ENCODE measurements around the gene RUNX2. TPM values are rescaled to one million over a fixed set of nuclear protein-coding genes. Genes with fewer than 3 reads are reported as not detected.

The RUNX2 gene
- total and polyA plus RNA-seq, 10 donors, result 0.86 to 9.4 (median 6.6) TPM

DNA sequence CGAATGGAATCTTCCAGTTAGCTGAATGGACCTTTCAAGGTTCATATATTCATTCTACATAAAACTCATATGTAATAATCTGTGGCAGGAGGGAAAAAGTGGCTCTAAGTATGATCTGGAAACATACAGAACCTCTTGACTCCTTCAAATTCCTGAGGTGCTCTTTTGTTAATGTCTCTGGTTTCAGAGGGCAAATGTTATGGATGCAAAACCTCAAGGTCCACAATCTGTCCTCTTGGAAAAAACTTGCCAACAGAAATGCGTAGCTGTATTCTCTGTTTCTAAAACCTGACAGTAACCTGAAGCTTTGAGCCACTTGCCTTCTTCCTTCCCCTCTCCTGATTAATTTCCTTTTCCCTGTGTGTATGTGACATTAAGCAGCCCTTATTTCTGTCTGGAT, 130.5 kb downstream of the RUNX2 start:
- no peak for TF ChIP-seq POLR2AphosphoS5 (IDR thresholded peaks at IDR 0.05)
- TF ChIP-seq POLR2A (IDR thresholded peaks at IDR 0.05), result no peak
- TF ChIP-seq, protein P1, sequence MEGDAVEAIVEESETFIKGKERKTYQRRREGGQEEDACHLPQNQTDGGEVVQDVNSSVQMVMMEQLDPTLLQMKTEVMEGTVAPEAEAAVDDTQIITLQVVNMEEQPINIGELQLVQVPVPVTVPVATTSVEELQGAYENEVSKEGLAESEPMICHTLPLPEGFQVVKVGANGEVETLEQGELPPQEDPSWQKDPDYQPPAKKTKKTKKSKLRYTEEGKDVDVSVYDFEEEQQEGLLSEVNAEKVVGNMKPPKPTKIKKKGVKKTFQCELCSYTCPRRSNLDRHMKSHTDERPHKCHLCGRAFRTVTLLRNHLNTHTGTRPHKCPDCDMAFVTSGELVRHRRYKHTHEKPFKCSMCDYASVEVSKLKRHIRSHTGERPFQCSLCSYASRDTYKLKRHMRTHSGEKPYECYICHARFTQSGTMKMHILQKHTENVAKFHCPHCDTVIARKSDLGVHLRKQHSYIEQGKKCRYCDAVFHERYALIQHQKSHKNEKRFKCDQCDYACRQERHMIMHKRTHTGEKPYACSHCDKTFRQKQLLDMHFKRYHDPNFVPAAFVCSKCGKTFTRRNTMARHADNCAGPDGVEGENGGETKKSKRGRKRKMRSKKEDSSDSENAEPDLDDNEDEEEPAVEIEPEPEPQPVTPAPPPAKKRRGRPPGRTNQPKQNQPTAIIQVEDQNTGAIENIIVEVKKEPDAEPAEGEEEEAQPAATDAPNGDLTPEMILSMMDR (IDR thresholded peaks at IDR 0.05 in 8 of 11, conservative IDR thresholded peaks at IDR 0.05 in 3 of 11), result no peak
- Histone ChIP-seq H3K4me1 (peaks cover 0 to 20% (median 4%) of the 10 kb centered on the region in 6 donors), H3K27ac (no peak overlapping the region), H3K9me3 (no peaks in the 10 kb centered on the region), H3K27me3 (replicated peaks in 1 of 7) (no peaks in the 10 kb centered on the region), H3K4me3 (no peak overlapping the region), H3K36me3 (no peaks in the 10 kb centered on the region)
- WGBS, 5 donors, result 82 to 89% (median 89%) methylated on average over 2 of the region's 2 CpGs
- intact Hi-C loops (cut with DNase I; ENCODE audit: low total_unique reads), result no loop called here
- DNase-seq, result no peak

DNA sequence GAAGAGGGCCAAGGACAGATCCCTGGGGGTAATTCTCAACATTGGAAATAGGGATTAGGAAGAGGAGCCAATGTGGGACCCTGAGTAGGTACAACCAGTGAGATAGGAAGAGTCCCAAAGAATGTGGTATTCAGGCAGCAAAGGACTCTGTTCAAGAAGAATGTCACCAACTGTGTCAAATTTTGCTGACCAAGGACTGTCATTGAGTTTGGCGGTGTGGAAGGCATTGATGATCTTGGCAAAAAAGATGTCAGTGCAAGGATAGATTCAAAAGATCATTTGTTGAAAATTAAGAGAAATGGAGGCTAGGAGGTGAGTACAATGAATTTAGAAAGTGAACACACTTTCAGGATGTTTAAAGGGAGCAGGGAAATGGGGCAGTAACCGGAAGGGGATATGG, 132.0 kb downstream of the RUNX2 start:
- 91 to 100% (median 96%) methylated on average over 2 of the region's 2 CpGs for WGBS, 5 donors

DNA sequence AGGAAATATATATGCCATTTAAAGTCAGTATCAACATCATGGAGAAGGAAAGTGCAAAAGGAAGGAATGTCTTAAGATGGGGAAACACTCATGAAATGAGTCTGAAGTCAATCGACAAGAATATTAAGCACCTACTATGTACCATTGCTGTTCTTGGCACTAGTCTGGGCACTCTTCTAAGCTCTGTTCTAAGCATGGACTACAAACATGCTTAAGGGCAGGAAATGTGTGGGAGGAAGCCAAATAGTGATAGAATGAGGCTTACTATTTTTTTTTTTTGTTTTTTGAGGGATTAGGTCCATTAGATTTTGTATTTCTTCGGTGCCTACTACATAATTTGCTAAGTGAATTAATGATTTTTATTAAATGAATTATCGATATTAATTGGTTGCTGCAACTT, 133.4 kb downstream of the RUNX2 start:
- H3K9me3 ChIP-seq, result no peaks in the 10 kb centered on the region
- no peak overlapping the region for H3K4me3 ChIP-seq
- H3K36me3 ChIP-seq, result no peaks in the 10 kb centered on the region
- intact Hi-C loops (cut with DNase I; ENCODE audit: low total_unique reads), result no loop called here
- H3K27ac ChIP-seq, result no peak overlapping the region
- TF ChIP-seq POLR2AphosphoS5 (IDR thresholded peaks at IDR 0.05), result no peak
- TF ChIP-seq, protein P1 (IDR thresholded peaks at IDR 0.05 in 8 of 11, conservative IDR thresholded peaks at IDR 0.05 in 3 of 11), result no peak
- TF ChIP-seq POLR2A (IDR thresholded peaks at IDR 0.05), result no peak
- H3K4me1 ChIP-seq, result peaks cover 0 to 10% (median 0%) of the 10 kb centered on the region in 6 donors
- 68 to 85% (median 73%) methylated on average over 3 of the region's 3 CpGs for WGBS, 5 donors
- no peak for DNase-seq
- H3K27me3 ChIP-seq (replicated peaks in 1 of 7), result no peaks in the 10 kb centered on the region

More for the DNA sequence above, 132.0 kb downstream of the RUNX2 start:
- Histone ChIP-seq H3K4me1 (peaks cover 0 to 10% (median 0%) of the 10 kb centered on the region in 6 donors), H3K4me3 (no peak overlapping the region), H3K27me3 (replicated peaks in 1 of 7) (no peaks in the 10 kb centered on the region), H3K36me3 (no peaks in the 10 kb centered on the region), H3K9me3 (no peaks in the 10 kb centered on the region), H3K27ac (no peak overlapping the region)
- no peak for DNase-seq
- TF ChIP-seq POLR2A (IDR thresholded peaks at IDR 0.05) (no peak), POLR2AphosphoS5 (IDR thresholded peaks at IDR 0.05) (no peak)
- TF ChIP-seq, protein P1 (IDR thresholded peaks at IDR 0.05 in 8 of 11, conservative IDR thresholded peaks at IDR 0.05 in 3 of 11), result no peak
- intact Hi-C loops (cut with DNase I; ENCODE audit: low total_unique reads), result no loop called here

DNA sequence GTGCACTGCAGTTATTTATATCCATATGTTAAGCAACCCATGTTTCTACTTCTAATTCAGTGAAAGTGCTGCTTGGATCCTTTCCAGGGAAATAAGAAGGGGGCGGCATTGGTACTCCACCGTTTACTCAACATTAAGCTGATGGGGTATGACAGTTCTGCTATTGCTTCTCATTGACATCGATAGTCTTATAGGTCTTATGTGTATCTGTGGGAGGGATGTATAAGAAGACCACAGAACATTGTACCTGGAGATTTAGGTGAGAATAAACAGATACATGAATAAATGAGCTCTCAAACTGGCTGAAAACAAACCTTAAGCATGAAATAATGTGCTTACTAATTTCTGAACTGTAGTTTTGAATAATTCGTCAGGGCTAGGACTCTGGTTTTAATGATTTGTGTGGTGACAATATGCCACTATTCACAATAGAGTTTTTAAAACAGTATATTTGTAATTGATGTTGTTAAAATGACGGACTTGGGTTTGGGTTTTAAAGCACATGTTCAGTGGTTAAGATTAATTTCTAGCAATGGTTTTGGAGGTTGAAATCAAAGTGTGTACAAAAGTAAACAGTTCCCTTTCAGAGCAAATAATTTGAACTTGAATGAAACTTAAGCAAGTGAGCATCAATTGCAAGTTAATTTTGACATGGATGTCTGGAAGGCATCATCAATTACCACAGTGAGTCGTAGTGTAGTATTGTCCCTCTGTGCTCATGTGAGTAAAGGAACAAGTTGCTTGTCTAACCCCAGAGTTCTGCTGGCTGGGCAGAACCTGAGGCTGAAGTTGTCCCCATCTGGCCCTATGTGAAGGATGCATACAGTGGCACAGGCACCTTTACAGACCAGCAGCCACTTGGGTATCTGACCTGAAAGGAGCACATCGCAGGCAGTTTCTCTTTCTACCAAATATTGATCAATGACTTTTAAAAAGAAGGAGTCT, 134.3 kb downstream of the RUNX2 start:
- intact Hi-C loops (cut with DNase I; ENCODE audit: low total_unique reads), result no loop called here
- Histone ChIP-seq H3K4me3 (no peak overlapping the region), H3K27ac (no peak overlapping the region), H3K27me3 (replicated peaks in 1 of 7) (no peaks in the 10 kb centered on the region), H3K4me1 (peaks cover 0 to 10% (median 0%) of the 10 kb centered on the region in 6 donors), H3K9me3 (no peaks in the 10 kb centered on the region), H3K36me3 (no peaks in the 10 kb centered on the region)
- 69 to 85% (median 75%) methylated on average over 7 of the region's 7 CpGs for WGBS, 5 donors
- DNase-seq, result no peak
- TF ChIP-seq, protein P1 (IDR thresholded peaks at IDR 0.05 in 8 of 11, conservative IDR thresholded peaks at IDR 0.05 in 3 of 11), result no peak
- TF ChIP-seq POLR2A (IDR thresholded peaks at IDR 0.05) (no peak), POLR2AphosphoS5 (IDR thresholded peaks at IDR 0.05) (no peak)

Data from spleen (tissue), 11 donors.